ENCODE data around the gene OR7C1.
"Not testable (repeated sequence)": the region's sequence is repeated elsewhere in the genome, so short reads cannot be mapped to it uniquely, and the experiment has no call there.

The OR7C1 gene

GRCh38 chr19:14775869-14776586 is 59.0 kb downstream of the OR7C1 start:
- no peaks in the 10 kb centered on the region for H3K9me3 Mint-ChIP-seq
- no peak overlapping the region for H3K27ac Mint-ChIP-seq
- H3K36me3 Mint-ChIP-seq: no peaks in the 10 kb centered on the region
- peaks cover 5% of the 10 kb centered on the region for H3K4me1 Mint-ChIP-seq
- peak overlapping the region; percentile 27 for H3K4me3 Mint-ChIP-seq
- peaks cover 24% of the 10 kb centered on the region for H3K27me3 Mint-ChIP-seq

- H3K27me3 Mint-ChIP-seq: peaks cover 21% of the 10 kb centered on the region
- not testable (repeated sequence) for H3K27ac Mint-ChIP-seq, H3K9me3 Mint-ChIP-seq, H3K4me3 Mint-ChIP-seq, H3K36me3 Mint-ChIP-seq, H3K4me1 Mint-ChIP-seq
Observed at GRCh38 chr19:14775326-14775725, 59.7 kb downstream of the OR7C1 start.

GRCh38 chr19:14774373-14774772 is 60.6 kb downstream of the OR7C1 start:
- Mint-ChIP-seq H3K27ac (no peak overlapping the region), H3K27me3 (peaks cover 21% of the 10 kb centered on the region), H3K9me3 (no peaks in the 10 kb centered on the region), H3K4me1 (peaks cover 5% of the 10 kb centered on the region), H3K4me3 (no peak overlapping the region), H3K36me3 (no peaks in the 10 kb centered on the region)

- H3K4me1 Mint-ChIP-seq, H3K27ac Mint-ChIP-seq, H3K36me3 Mint-ChIP-seq, H3K4me3 Mint-ChIP-seq, H3K9me3 Mint-ChIP-seq: not testable (repeated sequence)
- H3K27me3 Mint-ChIP-seq: peaks cover 19% of the 10 kb centered on the region
Observed at GRCh38 chr19:14773722-14774121, 61.3 kb downstream of the OR7C1 start.

- Mint-ChIP-seq H3K4me3 (no peak overlapping the region), H3K4me1 (peaks cover 5% of the 10 kb centered on the region), H3K9me3 (no peaks in the 10 kb centered on the region), H3K36me3 (no peaks in the 10 kb centered on the region), H3K27ac (no peak overlapping the region), H3K27me3 (peaks cover 17% of the 10 kb centered on the region)
Observed at GRCh38 chr19:14772995-14773394, 62.0 kb downstream of the OR7C1 start.

GRCh38 chr19:14772467-14772866 is 62.5 kb downstream of the OR7C1 start:
- Mint-ChIP-seq H3K27ac (no peak overlapping the region), H3K4me1 (peaks cover 5% of the 10 kb centered on the region), H3K4me3 (no peak overlapping the region), H3K36me3 (no peaks in the 10 kb centered on the region), H3K27me3 (peaks cover 13% of the 10 kb centered on the region), H3K9me3 (no peaks in the 10 kb centered on the region)

GRCh38 chr19:14770944-14771839 is 63.8 kb downstream of the OR7C1 start:
- H3K27me3 Mint-ChIP-seq: peaks cover 13% of the 10 kb centered on the region

GRCh38 chr19:14770136-14770535 is 64.8 kb downstream of the OR7C1 start:
- no peak overlapping the region for H3K27ac Mint-ChIP-seq
- H3K36me3 Mint-ChIP-seq: no peaks in the 10 kb centered on the region
- H3K27me3 Mint-ChIP-seq: peaks cover 8% of the 10 kb centered on the region

More at GRCh38 chr19:14770944-14771839, 63.8 kb downstream of the OR7C1 start:
- H3K27ac Mint-ChIP-seq: no peak overlapping the region
- H3K4me1 Mint-ChIP-seq: peaks cover 4% of the 10 kb centered on the region
- H3K9me3 Mint-ChIP-seq: no peaks in the 10 kb centered on the region
- no peak overlapping the region for H3K4me3 Mint-ChIP-seq
- no peaks in the 10 kb centered on the region for H3K36me3 Mint-ChIP-seq

GRCh38 chr19:14769201-14769600 is 65.8 kb downstream of the OR7C1 start:
- no peaks in the 10 kb centered on the region for H3K36me3 Mint-ChIP-seq
- H3K4me1 Mint-ChIP-seq: no peaks in the 10 kb centered on the region
- H3K27me3 Mint-ChIP-seq: peaks cover 10% of the 10 kb centered on the region
- H3K9me3 Mint-ChIP-seq: no peaks in the 10 kb centered on the region
- no peak overlapping the region for H3K4me3 Mint-ChIP-seq
- no peak overlapping the region for H3K27ac Mint-ChIP-seq

More at GRCh38 chr19:14770136-14770535, 64.8 kb downstream of the OR7C1 start:
- no peaks in the 10 kb centered on the region for H3K9me3 Mint-ChIP-seq
- no peak overlapping the region for H3K4me3 Mint-ChIP-seq
- no peaks in the 10 kb centered on the region for H3K4me1 Mint-ChIP-seq

GRCh38 chr19:14768001-14768400 is 67.0 kb downstream of the OR7C1 start:
- H3K27ac Mint-ChIP-seq: peak overlapping the region; percentile 17
- no peaks in the 10 kb centered on the region for H3K36me3 Mint-ChIP-seq
- peaks cover 8% of the 10 kb centered on the region for H3K27me3 Mint-ChIP-seq
- no peak overlapping the region for H3K4me3 Mint-ChIP-seq
- H3K9me3 Mint-ChIP-seq: no peaks in the 10 kb centered on the region
- no peaks in the 10 kb centered on the region for H3K4me1 Mint-ChIP-seq

- H3K9me3 Mint-ChIP-seq: no peaks in the 10 kb centered on the region
- no peaks in the 10 kb centered on the region for H3K4me1 Mint-ChIP-seq
- no peak overlapping the region for H3K27ac Mint-ChIP-seq
- H3K27me3 Mint-ChIP-seq: peaks cover 8% of the 10 kb centered on the region
- H3K4me3 Mint-ChIP-seq: no peak overlapping the region
- H3K36me3 Mint-ChIP-seq: no peaks in the 10 kb centered on the region
Observed at GRCh38 chr19:14767466-14767971, 67.5 kb downstream of the OR7C1 start.

- H3K4me3 Mint-ChIP-seq, H3K27ac Mint-ChIP-seq, H3K36me3 Mint-ChIP-seq, H3K4me1 Mint-ChIP-seq, H3K9me3 Mint-ChIP-seq: not testable (repeated sequence)
- H3K27me3 Mint-ChIP-seq: peaks cover 10% of the 10 kb centered on the region
Observed at GRCh38 chr19:14765841-14766240, 69.1 kb downstream of the OR7C1 start.

GRCh38 chr19:14765403-14765802 is 69.6 kb downstream of the OR7C1 start:
- not testable (repeated sequence) for H3K9me3 Mint-ChIP-seq

GRCh38 chr19:14764401-14764800 is 70.6 kb downstream of the OR7C1 start:
- Mint-ChIP-seq H3K9me3 (no peaks in the 10 kb centered on the region), H3K4me1 (no peaks in the 10 kb centered on the region), H3K4me3 (no peak overlapping the region), H3K27ac (no peak overlapping the region), H3K36me3 (no peaks in the 10 kb centered on the region), H3K27me3 (peaks cover 10% of the 10 kb centered on the region)

More at GRCh38 chr19:14765403-14765802, 69.6 kb downstream of the OR7C1 start:
- H3K27me3 Mint-ChIP-seq: peaks cover 10% of the 10 kb centered on the region
- H3K27ac Mint-ChIP-seq: peak overlapping the region; percentile 18
- H3K36me3 Mint-ChIP-seq, H3K4me3 Mint-ChIP-seq, H3K4me1 Mint-ChIP-seq: not testable (repeated sequence)

- H3K4me3 Mint-ChIP-seq: no peak overlapping the region
- H3K27me3 Mint-ChIP-seq: peaks cover 10% of the 10 kb centered on the region
Observed at GRCh38 chr19:14763497-14764145, 71.4 kb downstream of the OR7C1 start.

More at GRCh38 chr19:14763497-14764145, 71.4 kb downstream of the OR7C1 start:
- no peaks in the 10 kb centered on the region for H3K9me3 Mint-ChIP-seq
- H3K4me1 Mint-ChIP-seq: no peaks in the 10 kb centered on the region
- H3K27ac Mint-ChIP-seq: no peak overlapping the region
- H3K36me3 Mint-ChIP-seq: no peaks in the 10 kb centered on the region
